ENCODE measurements around the gene VAPA.

GRCh38 chr18:9984080-9984479, 70.3 kb downstream of the VAPA start:
- no peak for TF ChIP-seq EP300 (IDR thresholded peaks at IDR 0.05; ENCODE audit: borderline replicate concordance in 1 of 2, control insufficient read depth in 1 of 2, low read depth in 2 of 2, low read length in 2 of 2)
- TF ChIP-seq CTCF (IDR thresholded peaks at IDR 0.05 in 2 of 3, conservative IDR thresholded peaks at IDR 0.05 in 1 of 3; ENCODE audit: control insufficient read depth in 2 of 3, extremely low read depth in 1 of 3, insufficient read depth in 1 of 3, low read depth in 3 of 3, low read length in 3 of 3) = no peak
- TF ChIP-seq, protein P1, sequence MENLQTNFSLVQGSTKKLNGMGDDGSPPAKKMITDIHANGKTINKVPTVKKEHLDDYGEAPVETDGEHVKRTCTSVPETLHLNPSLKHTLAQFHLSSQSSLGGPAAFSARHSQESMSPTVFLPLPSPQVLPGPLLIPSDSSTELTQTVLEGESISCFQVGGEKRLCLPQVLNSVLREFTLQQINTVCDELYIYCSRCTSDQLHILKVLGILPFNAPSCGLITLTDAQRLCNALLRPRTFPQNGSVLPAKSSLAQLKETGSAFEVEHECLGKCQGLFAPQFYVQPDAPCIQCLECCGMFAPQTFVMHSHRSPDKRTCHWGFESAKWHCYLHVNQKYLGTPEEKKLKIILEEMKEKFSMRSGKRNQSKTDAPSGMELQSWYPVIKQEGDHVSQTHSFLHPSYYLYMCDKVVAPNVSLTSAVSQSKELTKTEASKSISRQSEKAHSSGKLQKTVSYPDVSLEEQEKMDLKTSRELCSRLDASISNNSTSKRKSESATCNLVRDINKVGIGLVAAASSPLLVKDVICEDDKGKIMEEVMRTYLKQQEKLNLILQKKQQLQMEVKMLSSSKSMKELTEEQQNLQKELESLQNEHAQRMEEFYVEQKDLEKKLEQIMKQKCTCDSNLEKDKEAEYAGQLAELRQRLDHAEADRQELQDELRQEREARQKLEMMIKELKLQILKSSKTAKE (IDR thresholded peaks at IDR 0.05; ENCODE audit: low read depth, poor library complexity, severe bottlenecking) = no peak
- TF ChIP-seq BRCA1 (IDR thresholded peaks at IDR 0.05; ENCODE audit: low read depth, low read length) = no peak
- TF ChIP-seq EGR1 (IDR thresholded peaks at IDR 0.05; ENCODE audit: borderline replicate concordance in 1 of 2, low read depth in 2 of 2, low read length in 2 of 2) = no peak
- TF ChIP-seq E2F4 (IDR thresholded peaks at IDR 0.05; ENCODE audit: low read depth, low read length) = no peak
- TF ChIP-seq POLR2A (IDR thresholded peaks at IDR 0.05; ENCODE audit: low read depth, low read length) = no peak
- no peak for TF ChIP-seq EED (IDR thresholded peaks at IDR 0.05; ENCODE audit: low read depth)
- no peak for TF ChIP-seq JUND (IDR thresholded peaks at IDR 0.05; ENCODE audit: low read depth, low read length)
- TF ChIP-seq, protein P2, sequence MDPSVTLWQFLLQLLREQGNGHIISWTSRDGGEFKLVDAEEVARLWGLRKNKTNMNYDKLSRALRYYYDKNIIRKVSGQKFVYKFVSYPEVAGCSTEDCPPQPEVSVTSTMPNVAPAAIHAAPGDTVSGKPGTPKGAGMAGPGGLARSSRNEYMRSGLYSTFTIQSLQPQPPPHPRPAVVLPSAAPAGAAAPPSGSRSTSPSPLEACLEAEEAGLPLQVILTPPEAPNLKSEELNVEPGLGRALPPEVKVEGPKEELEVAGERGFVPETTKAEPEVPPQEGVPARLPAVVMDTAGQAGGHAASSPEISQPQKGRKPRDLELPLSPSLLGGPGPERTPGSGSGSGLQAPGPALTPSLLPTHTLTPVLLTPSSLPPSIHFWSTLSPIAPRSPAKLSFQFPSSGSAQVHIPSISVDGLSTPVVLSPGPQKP (IDR thresholded peaks at IDR 0.05; ENCODE audit: low read depth, low read length) = no peak
- TF ChIP-seq SMC3 (IDR thresholded peaks at IDR 0.05; ENCODE audit: borderline replicate concordance, low read length) = no peak

Data from GM12878 (cell line).